ENCODE data around the gene CFAP61. TPM values are rescaled to one million over a fixed set of nuclear protein-coding genes. Genes with fewer than 3 reads are reported as not detected.

CFAP61 gene
- total RNA-seq, 1 donor from 2014 or later: 5.6 TPM

- no peak overlapping the region for H3K27ac Mint-ChIP-seq
- DNase-seq (ENCODE audit: extremely low spot score, unreplicated experiment): no peak
- no peaks in the 10 kb centered on the region for H3K36me3 Mint-ChIP-seq
- peaks cover 10% of the 10 kb centered on the region for H3K27me3 Mint-ChIP-seq
- H3K4me1 Mint-ChIP-seq (ENCODE audit: unreplicated experiment): peaks cover 4% of the 10 kb centered on the region
- no peaks in the 10 kb centered on the region for H3K9me3 Mint-ChIP-seq
- TF ChIP-seq CTCF (conservative IDR thresholded peaks at IDR 0.05): no peak
- H3K4me3 Mint-ChIP-seq: no peak overlapping the region
Observed at GRCh38 chr20:20253039-20253743, 200.9 kb downstream of the CFAP61 start.

GRCh38 chr20:20253744-20254330 is 201.5 kb downstream of the CFAP61 start:
- Mint-ChIP-seq H3K9me3 (no peaks in the 10 kb centered on the region), H3K4me1 (ENCODE audit: unreplicated experiment) (peaks cover 4% of the 10 kb centered on the region), H3K4me3 (no peak overlapping the region), H3K36me3 (no peaks in the 10 kb centered on the region), H3K27me3 (peaks cover 10% of the 10 kb centered on the region), H3K27ac (no peak overlapping the region)
- TF ChIP-seq CTCF (conservative IDR thresholded peaks at IDR 0.05): no peak
- no peak for DNase-seq (ENCODE audit: extremely low spot score, unreplicated experiment)

- no peak for TF ChIP-seq CTCF (conservative IDR thresholded peaks at IDR 0.05)
- Mint-ChIP-seq H3K36me3 (no peaks in the 10 kb centered on the region), H3K4me3 (no peak overlapping the region), H3K27me3 (peaks cover 10% of the 10 kb centered on the region), H3K9me3 (no peaks in the 10 kb centered on the region), H3K4me1 (ENCODE audit: unreplicated experiment) (peaks cover 4% of the 10 kb centered on the region), H3K27ac (no peak overlapping the region)
- DNase-seq (ENCODE audit: extremely low spot score, unreplicated experiment): no peak
Observed at GRCh38 chr20:20255099-20255498, 202.8 kb downstream of the CFAP61 start.

- Mint-ChIP-seq H3K27ac (no peak overlapping the region), H3K9me3 (no peaks in the 10 kb centered on the region), H3K4me3 (no peak overlapping the region), H3K4me1 (ENCODE audit: unreplicated experiment) (no peaks in the 10 kb centered on the region), H3K27me3 (peaks cover 8% of the 10 kb centered on the region), H3K36me3 (no peaks in the 10 kb centered on the region)
- DNase-seq (ENCODE audit: extremely low spot score, unreplicated experiment): no peak
- TF ChIP-seq CTCF (conservative IDR thresholded peaks at IDR 0.05): no peak
Observed at GRCh38 chr20:20259533-20259932, 207.2 kb downstream of the CFAP61 start.

GRCh38 chr20:20261159-20261558 is 208.8 kb downstream of the CFAP61 start:
- DNase-seq (ENCODE audit: extremely low spot score, unreplicated experiment): no peak
- Mint-ChIP-seq H3K4me1 (ENCODE audit: unreplicated experiment) (no peaks in the 10 kb centered on the region), H3K9me3 (no peaks in the 10 kb centered on the region), H3K27ac (no peak overlapping the region), H3K4me3 (no peak overlapping the region), H3K27me3 (peaks cover 6% of the 10 kb centered on the region), H3K36me3 (no peaks in the 10 kb centered on the region)
- TF ChIP-seq CTCF (conservative IDR thresholded peaks at IDR 0.05): no peak
